ENCODE data around the gene ZNF546.
"Not testable (repeated sequence)": the region's sequence is repeated elsewhere in the genome, so short reads cannot be mapped to it uniquely, and the experiment has no call there.

Gene ZNF546

DNA sequence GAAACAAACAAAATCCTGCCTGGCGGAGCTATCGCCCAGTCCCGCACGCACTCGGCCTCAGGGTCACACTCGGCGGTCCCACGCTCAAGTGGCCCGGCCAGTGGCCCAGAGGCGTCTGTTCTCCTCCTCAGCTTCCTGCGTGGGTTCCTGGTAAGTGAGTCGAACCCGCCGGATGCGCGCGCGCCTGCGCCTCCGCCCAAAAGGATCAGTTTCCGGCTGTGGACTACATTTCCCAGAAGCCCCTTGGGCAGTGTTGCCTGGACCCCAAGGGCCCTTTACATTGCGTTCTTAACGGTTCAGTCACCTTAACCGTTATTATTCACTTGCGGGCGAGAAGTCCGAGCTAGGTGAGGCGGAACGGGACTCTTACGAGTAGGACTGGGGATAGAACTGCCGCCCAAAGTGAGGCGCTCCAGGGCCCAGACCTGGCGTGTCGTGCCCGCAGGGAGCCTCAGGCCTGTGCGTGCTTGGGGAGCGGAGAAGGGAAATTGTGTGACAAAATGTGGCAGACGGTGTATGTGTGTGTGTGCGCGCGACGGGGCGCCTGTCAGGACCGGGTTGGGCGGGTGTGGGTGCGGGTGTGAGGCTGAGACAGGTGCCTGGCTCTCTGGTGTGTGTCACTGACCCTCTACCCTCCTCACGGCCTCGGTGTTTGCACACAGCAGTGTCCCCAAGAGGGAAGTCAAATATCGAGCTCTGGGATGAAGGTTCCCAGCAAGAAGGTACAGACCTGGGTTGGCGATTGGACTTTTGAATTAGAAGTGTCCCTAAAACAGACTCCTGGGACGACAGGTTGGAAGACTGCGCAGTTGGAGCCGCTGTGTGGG is at the start of gene ZNF546:
ZNF546 (plus strand) TSS at position 250 of the 827 bp plus-strand sequence. CDS start 1,267 bp downstream, outside the sequence.
- DNase-seq: peak; percentile 90

- DNase-seq: no peak
Measured at GRCh38 chr19:39949026-39949747, 47.7 kb upstream of the ZNF546 start.

DNA sequence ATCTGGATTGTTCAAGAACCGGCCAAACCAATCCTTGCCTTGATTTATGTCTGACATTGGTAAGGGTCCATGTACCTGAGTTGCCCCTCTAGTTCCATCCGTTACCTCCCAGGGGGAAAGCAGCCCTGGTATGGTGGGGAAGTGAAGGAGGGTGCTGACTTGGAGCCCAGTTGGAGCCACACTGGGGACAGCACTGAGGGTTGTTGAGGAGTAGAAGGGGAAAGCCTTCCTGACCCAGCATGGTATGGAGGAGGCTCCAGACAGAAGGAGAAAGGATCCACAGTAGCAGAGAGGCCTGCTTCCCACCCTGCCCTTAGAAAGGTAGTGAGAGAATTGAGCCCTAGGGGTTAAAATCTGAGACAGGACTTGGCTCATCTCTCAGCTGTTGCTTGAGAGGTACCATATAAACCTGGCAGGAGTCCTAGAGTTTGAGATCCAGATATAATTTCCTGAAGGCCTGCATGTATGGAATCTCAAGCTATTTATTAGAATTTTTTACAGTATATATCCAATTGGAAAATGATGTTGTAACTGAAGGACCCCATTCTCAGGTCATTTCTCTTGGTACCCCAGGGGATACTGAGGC is 45.7 kb upstream of the ZNF546 start:
- no peak for DNase-seq

DNA sequence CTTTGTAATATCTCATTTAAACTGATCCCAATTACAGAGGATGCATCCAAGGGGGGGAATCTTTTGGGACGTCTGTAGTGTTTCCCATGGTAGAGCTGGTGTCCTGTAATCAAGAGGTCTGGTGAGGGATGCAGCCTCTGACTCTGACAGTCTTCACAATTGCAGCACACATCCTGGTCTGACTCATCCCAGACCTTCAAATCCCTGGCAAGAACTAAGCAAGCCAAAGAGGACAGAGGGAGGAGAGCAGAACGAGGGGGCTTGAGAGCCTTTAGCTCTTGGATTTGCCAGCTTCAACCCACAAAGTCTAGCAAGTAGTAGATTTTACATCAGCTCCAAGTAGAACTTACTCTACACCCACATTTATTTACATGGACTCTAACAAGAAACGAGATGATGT is 45.2 kb upstream of the ZNF546 start:
- no peak for DNase-seq

GRCh38 chr19:39953915-39954314 is 42.9 kb upstream of the ZNF546 start:
- no peak for DNase-seq

DNA sequence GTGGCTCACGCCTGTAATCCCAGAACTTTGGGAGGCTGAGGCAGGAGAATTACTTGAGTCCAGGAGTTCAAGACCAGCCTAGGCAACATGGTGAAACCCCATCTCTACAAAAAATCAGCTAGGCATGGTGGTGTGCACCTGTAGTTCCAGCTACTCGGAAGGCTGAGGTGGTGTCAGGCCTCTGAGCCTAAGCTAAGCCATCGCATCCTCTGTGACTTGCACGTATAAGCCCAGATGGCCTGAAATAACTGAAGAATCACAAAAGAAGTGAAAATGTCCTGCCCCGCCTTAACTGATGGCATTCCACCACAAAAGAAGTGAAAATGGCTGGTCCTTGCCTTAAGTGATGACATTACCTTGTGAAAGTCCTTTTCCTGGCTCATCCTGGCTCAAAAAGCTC is 39.0 kb upstream of the ZNF546 start:
- DNase-seq: not testable (repeated sequence)

- DNase-seq: not testable (repeated sequence)
Measured at GRCh38 chr19:39958942-39959341, 37.9 kb upstream of the ZNF546 start.

GRCh38 chr19:39959407-39959806 is 37.5 kb upstream of the ZNF546 start:
- not testable (repeated sequence) for DNase-seq

- DNase-seq: no peak
Measured at GRCh38 chr19:39963898-39964297, 33.0 kb upstream of the ZNF546 start.

DNA sequence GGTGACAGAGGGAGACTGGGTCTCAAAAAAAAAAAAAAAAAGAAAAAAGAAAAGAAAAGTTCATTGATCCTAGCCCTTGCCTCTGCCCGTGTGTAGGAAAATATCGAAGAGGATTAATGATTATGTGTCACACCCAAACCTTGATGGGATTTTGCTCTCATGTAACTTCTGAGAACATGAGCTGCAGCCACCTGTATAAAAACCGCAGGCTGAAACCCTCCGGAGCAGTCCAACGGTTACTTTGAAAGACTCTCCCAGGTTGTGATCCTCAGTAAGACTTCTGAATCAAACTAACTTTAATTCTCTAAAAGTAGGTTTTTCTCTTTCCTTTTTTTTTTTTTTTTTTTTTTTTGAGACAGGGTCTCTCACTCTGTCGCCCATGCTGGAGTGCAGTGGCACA is 30.2 kb upstream of the ZNF546 start:
- DNase-seq: no peak

DNA sequence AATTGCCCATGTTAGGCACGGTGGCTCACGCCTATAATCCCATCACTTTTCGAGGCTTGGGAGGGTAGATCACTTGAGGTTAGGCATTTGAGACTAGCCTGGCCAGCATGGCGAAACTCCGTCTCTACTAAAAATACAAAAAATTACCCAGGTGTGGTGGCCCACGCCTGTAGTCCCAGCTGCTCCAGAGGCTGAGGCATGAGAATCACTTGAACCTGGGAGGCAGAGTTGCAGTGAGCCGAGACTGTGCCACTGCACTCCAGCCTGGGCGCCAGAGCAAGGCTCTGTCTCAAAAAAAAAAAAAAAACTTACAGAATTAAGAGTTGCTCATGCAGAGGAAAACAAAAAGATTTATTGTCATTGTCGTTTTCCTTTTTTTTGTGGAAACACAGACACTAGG is 29.3 kb upstream of the ZNF546 start:
- DNase-seq: no peak

- no peak for DNase-seq
Measured at GRCh38 chr19:39968789-39969188, 28.1 kb upstream of the ZNF546 start.

DNA sequence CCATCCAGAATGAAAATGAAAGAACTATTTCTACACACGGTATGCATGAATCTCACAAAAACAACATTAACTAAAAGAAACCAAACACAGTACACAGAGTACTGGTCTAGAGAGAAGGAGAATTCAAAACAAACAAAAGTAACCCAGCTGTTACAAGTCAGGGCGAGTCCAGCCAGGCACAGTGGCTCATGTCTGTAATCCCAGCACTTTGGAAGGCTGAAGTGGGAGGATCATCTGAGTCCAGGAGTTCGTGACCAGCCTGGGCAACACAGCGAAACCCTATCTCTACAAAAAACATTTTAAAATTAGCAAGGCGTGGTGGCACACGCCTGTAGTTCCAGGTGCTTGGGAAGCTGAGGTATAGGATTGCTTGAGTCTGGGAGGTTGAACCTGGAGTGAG is 27.6 kb upstream of the ZNF546 start:
- DNase-seq: no peak

GRCh38 chr19:39969681-39970424 is 27.0 kb upstream of the ZNF546 start:
- DNase-seq: no peak

DNA sequence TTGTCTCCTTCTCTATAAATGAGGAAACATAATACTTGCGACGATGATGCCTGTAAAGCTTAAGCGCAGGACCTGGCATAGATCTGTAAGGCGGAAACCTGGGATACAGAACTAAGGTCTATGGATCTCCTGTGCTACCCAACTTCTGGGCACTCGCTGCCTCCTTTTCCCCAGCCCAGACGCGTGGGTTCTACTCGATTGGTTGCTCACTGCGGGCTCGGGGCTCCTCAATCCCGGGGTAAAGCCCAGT is 26.5 kb upstream of the ZNF546 start:
- DNase-seq: no peak

GRCh38 chr19:39970675-39971379 is 26.0 kb upstream of the ZNF546 start, which contains the start of gene PSMC4:
Gene PSMC4 (plus strand): TSS chr19:39971165. CDS start chr19:39971203, 38 bp downstream.
- DNase-seq: peak; percentile 99

DNA sequence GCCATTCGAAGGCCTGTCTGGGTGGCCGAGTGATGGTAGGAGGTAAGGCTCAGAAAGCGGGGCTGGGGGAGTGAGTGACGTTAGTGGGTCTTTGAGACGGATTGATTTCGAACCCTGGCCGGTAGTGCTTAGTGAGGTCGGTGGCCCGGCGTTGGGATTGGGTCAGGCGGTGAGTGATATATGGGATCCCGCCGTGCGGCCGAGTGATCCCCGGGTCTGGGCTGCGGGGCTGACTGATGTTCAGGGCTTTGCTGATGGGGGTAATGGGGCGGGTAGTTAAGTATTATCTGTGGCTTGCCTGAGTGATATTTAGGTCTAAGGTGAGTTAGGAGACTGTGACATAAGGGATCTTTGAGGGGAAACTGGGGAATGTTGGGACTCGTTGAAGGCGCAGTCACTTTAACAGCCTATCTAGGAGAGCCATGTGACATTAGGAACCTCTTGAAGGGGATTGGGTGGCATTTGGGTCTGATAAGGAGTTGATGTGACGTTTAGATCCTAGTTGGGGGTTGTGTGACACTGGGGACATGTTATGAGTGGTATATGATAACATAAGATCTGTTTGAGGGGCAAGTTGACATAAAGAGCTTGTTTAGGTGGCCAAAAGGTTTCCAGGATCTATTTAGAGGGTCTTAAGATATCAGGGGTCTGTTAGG is 25.4 kb upstream of the ZNF546 start:
- DNase-seq: no peak

DNA sequence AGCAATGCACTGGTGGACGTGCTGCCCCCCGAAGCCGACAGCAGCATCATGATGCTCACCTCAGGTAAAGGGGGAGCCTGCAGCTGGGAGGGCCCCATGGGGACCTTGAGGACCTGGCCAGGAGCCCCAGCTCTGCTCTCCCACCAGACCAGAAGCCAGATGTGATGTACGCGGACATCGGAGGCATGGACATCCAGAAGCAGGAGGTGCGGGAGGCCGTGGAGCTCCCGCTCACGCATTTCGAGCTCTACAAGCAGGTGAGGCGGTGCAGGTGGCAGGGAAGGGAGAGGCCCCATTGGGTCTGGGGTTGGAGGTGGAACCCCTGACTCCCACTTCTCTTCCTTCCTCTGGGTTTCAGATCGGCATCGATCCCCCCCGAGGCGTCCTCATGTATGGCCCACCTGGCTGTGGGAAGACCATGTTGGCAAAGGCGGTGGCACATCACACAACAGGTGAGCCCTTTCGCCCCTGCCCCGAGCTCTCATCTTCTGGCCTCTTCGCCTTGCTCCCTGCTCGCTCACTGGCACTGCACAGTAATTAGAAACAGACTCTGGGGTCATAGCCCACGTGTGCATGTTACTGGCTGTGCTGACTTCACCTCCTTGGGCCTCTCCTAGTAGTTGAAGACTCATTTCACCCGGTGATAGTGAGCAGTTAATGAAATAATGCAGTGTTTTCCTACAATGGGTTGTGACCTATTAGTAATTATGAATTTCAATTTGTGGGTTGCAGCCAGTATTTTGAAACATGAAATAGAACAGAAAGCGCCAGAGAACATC is 22.3 kb upstream of the ZNF546 start:
- DNase-seq: no peak

- DNase-seq: no peak
Measured at GRCh38 chr19:39982883-39983282, 14.0 kb upstream of the ZNF546 start.

DNA sequence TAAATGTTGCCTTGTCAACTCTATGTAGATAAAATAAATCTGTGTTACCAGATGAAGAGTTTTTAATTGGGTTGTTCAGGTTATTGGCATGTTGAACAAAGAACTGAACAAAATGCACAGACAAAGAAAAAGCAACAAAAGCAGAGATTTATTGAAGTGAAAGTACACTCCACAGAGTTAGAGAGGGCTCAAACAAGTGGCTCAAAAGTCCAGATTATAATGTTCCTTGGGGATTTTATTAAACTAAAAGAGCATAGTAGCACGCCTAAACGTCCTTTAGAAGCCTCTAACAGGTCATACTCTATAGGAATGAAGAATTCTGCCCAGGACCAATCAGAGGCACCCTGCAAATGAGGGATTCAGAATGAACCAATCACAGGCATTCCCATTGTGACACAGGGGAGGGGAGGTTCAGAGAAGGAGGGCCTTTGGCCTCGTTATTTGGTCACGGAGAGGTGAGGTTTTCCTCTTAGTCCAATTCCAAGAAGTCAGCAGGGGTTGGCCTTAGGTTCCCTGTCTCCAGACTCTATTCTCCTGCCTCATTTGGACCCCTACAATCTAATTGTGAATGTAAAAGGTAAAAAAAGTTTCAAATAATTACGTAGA is 13.1 kb upstream of the ZNF546 start:
- no peak for DNase-seq

- DNase-seq: no peak
Measured at GRCh38 chr19:39986643-39987042, 10.2 kb upstream of the ZNF546 start.
